HCT116 (cell line): ENCODE results near the gene CMPK1. TPM values are rescaled to one million over a fixed set of nuclear protein-coding genes. Genes with fewer than 3 reads are reported as not detected.

Source experiments
- ATAC-seq: fragments of 200-7000 bp; cut with Tn5 transposase; 2 replicates; pipeline ENCODE4 v1.9.1; 2020; ENCODE audit warnings: mild to moderate bottlenecking, moderate library complexity
- BruUV-seq: library from RNA; stranded (reverse); fragments of 400-500 nt; replicated peaks from 2 replicates; lab custom pipeline; 2021; lab: Mats Ljungman, UMichigan
- CTCF ChIA-PET: fragments of 300-600 bp; sonication (Branson Sonifier 250); formaldehyde crosslinking; loops from one replicate; lab custom pipeline; 2021; ENCODE audit warnings: antibody characterized with exemption; lab: Charles Lee
- POLR2A ChIA-PET: fragments of 300-600, 350-600 bp; sonication (Branson Sonifier 250); formaldehyde crosslinking; loops from one replicate; lab custom pipeline; 2021; ENCODE audit warnings: antibody characterized with exemption; lab: Charles Lee
- RAD21 ChIA-PET, 2 experiments: fragments of 300-600 bp; sonication (Branson Sonifier 250); formaldehyde crosslinking; loops; one replicate each; lab custom pipeline; 2023; ENCODE audit warnings: low total read pairs in 2 of 2; ENCODE audit not compliant: uncharacterized antibody in 2 of 2, unreplicated experiment in 2 of 2, low non-redundant PET in 1 of 2; lab: Charles Lee
- DNase-seq: peaks from one replicate; pipeline ENCODE4 v3.0.0-alpha.2; 2010; ENCODE audit warnings: low read depth, low spot score
- H2AFZ ChIP-seq: fragments of 200-600 bp; shearing (Covaris generic), sonication (generic); 2 replicates; pipeline ENCODE4 v1.6.1; 2017; ENCODE audit warnings: low read depth, mixed run types, mixed read lengths, antibody characterized with exemption, low read length; ENCODE audit not compliant: poor library complexity, severe bottlenecking
- H3K27ac ChIP-seq: 2 replicates; pipeline ENCODE4 v1.5.1; 2012; ENCODE audit warnings: low read depth, low read length
- H3K27me3 ChIP-seq: fragments of 200-600 bp; sonication (generic); 2 replicates; pipeline ENCODE4 v1.6.1; 2016; ENCODE audit warnings: mixed run types, low read length, mixed read lengths; ENCODE audit not compliant: insufficient read depth
- H3K36me3 ChIP-seq, 2 experiments: fragments of 200-500 bp in 1 of 2; fragments of 200-600 bp in 1 of 2; sonication (Bioruptor generic) in 1 of 2; sonication (generic) in 1 of 2; 2 replicates each; pipeline versions ENCODE4 v1.5.1 to v1.6.1; 2014 to 2016; ENCODE audit warnings: low read length in 2 of 2, inconsistent platforms in 1 of 2, mixed read lengths in 1 of 2, mixed run types in 1 of 2; ENCODE audit not compliant: insufficient read depth in 2 of 2, control insufficient read depth in 1 of 2
- H3K4me1 ChIP-seq, 2 experiments: fragments of 200-600 bp in 1 of 2; sonication (generic) in 1 of 2; 2 replicates each; pipeline versions ENCODE4 v1.5.1 to v1.6.1; 2012 to 2017; ENCODE audit warnings: low read length in 2 of 2, inconsistent platforms in 1 of 2, mild to moderate bottlenecking in 1 of 2, mixed read lengths in 1 of 2, mixed run types in 1 of 2, moderate library complexity in 1 of 2; ENCODE audit not compliant: insufficient read depth in 2 of 2, control insufficient read depth in 1 of 2
- H3K4me2 ChIP-seq: fragments of 200-600 bp; sonication (generic); 2 replicates; pipeline ENCODE4 v1.6.1; 2017; ENCODE audit warnings: mixed run types, low read length, mixed read lengths
- H3K4me3 ChIP-seq, 2 experiments: fragments of 200-600 bp in 1 of 2; sonication (generic) in 1 of 2; replicated peaks in 1 of 2; 2 replicates each; pipeline ENCODE4 v1.5.1; 2011 to 2016; ENCODE audit warnings: low read length in 2 of 2, control low read depth in 1 of 2, low read depth in 1 of 2, mild to moderate bottlenecking in 1 of 2, mixed read lengths in 1 of 2, mixed run types in 1 of 2
- H3K79me2 ChIP-seq: fragments of 200-600 bp; sonication (generic); 2 replicates; pipeline ENCODE4 v1.6.1; 2017; ENCODE audit warnings: mild to moderate bottlenecking, mixed run types, low read length, moderate library complexity, mixed read lengths; ENCODE audit not compliant: insufficient read depth
- H3K9ac ChIP-seq: fragments of 200-600 bp; sonication (generic); 2 replicates; pipeline ENCODE4 v1.6.1; 2016; ENCODE audit warnings: low read length, mixed read lengths
- H3K9me2 ChIP-seq: fragments of 200-600 bp; sonication (generic), shearing (Covaris generic); 2 replicates; pipeline ENCODE4 v1.6.1; 2017; ENCODE audit warnings: mixed run types, mild to moderate bottlenecking, moderate library complexity; ENCODE audit not compliant: insufficient read depth
- H3K9me3 ChIP-seq, 2 experiments: fragments of 200-500 bp in 1 of 2; fragments of 200-600 bp in 1 of 2; sonication (Bioruptor generic) in 1 of 2; sonication (generic) in 1 of 2; 2 replicates each; pipeline ENCODE4 v1.6.1; 2014 to 2017; ENCODE audit warnings: low read length in 2 of 2, mixed read lengths in 2 of 2, inconsistent platforms in 1 of 2, low read depth in 1 of 2, mild to moderate bottlenecking in 1 of 2, mixed run types in 1 of 2, moderate library complexity in 1 of 2; ENCODE audit not compliant: control insufficient read depth in 1 of 2, insufficient read depth in 1 of 2
- H4K20me1 ChIP-seq: fragments of 200-600 bp; sonication (generic), shearing (Covaris generic); 2 replicates; pipeline ENCODE4 v1.6.1; 2017; ENCODE audit warnings: mixed run types, mild to moderate bottlenecking, moderate library complexity; ENCODE audit not compliant: insufficient read depth
- EZH2 ChIP-seq: fragments of 200-600 bp; sonication (generic); IDR thresholded peaks from 2 replicates; pipeline ENCODE4 v1.6.1; 2017; ENCODE audit warnings: antibody characterized with exemption, mixed run types
- FOSL1 ChIP-seq: IDR thresholded peaks from 2 replicates; pipeline ENCODE4 v1.6.1; 2012; ENCODE audit warnings: low read depth
- JUND ChIP-seq: IDR thresholded peaks from 2 replicates; pipeline ENCODE4 v1.6.1; 2012
- POLR2A ChIP-seq: IDR thresholded peaks from 2 replicates; pipeline ENCODE4 v1.7.0; 2011; ENCODE audit warnings: borderline replicate concordance; ENCODE audit not compliant: insufficient read depth, insufficient read length; ENCODE audit errors: extremely low read depth
- RAD21 ChIP-seq: IDR thresholded peaks from 2 replicates; pipeline ENCODE4 v1.6.1; 2012; ENCODE audit warnings: low read depth, mild to moderate bottlenecking
- SRF ChIP-seq: IDR thresholded peaks from 2 replicates; pipeline ENCODE4 v1.6.1; 2012; ENCODE audit warnings: low read depth
- TCF7L2 ChIP-seq: IDR thresholded peaks from 2 replicates; pipeline ENCODE4 v1.7.0; 2011; ENCODE audit warnings: borderline replicate concordance, inconsistent platforms; ENCODE audit not compliant: insufficient read depth, insufficient read length; ENCODE audit errors: extremely low read depth
- YY1 ChIP-seq: IDR thresholded peaks from 2 replicates; pipeline ENCODE4 v1.6.1; 2011; ENCODE audit warnings: low read length, low read depth, moderate library complexity, mild to moderate bottlenecking; ENCODE audit not compliant: insufficient replicate concordance; ENCODE audit errors: extremely low read depth
- ZFX ChIP-seq: fragments of 450-650 bp; IDR thresholded peaks from 2 replicates; pipeline ENCODE4 v1.6.1; 2017
- ZNF274 ChIP-seq: fragments of 200-500 bp; sonication (Bioruptor generic); IDR thresholded peaks from 2 replicates; pipeline ENCODE4 v1.6.1; 2014; ENCODE audit warnings: mild to moderate bottlenecking, low read depth, low read length, inconsistent platforms
- intact Hi-C: fragments of 100-400 bp; cut with micrococcal nuclease; formaldehyde crosslinking; loops from 2 replicates; pipeline ENCODE4 v1.10.0; 2022
- total RNA-seq: library from RNA; stranded (reverse); gene quantifications from one replicate; pipeline ENCODE4 v1.2.1, GENCODE V29; 2021; ENCODE audit not compliant: unreplicated experiment
- TF ChIP-seq, protein P1 (sequence below): IDR thresholded peaks from 2 replicates; pipeline ENCODE4 v1.6.1; 2012
- TF ChIP-seq, protein P2 (sequence below): IDR thresholded peaks from 2 replicates; pipeline ENCODE4 v1.6.1; 2011; ENCODE audit warnings: mild to moderate bottlenecking, low read length, moderate library complexity; ENCODE audit not compliant: insufficient replicate concordance; ENCODE audit errors: extremely low read depth
- TF ChIP-seq, protein P3 (sequence below), 3 experiments: fragments of 200-600 bp in 1 of 3; sonication (generic) in 1 of 3; IDR thresholded peaks in 2 of 3; conservative IDR thresholded peaks in 1 of 3; 2 replicates each; pipeline ENCODE4 v1.5.1; 2012 to 2017; ENCODE audit warnings: low read depth in 2 of 3, low read length in 2 of 3, antibody characterized with exemption in 1 of 3, borderline replicate concordance in 1 of 3, control low read depth in 1 of 3, mild to moderate bottlenecking in 1 of 3, mixed read lengths in 1 of 3, mixed run types in 1 of 3, moderate library complexity in 1 of 3; ENCODE audit not compliant: insufficient read depth in 1 of 3

CMPK1 gene
- total RNA-seq, 1 experiment from 2014 or later = 78.4 TPM

DNA sequence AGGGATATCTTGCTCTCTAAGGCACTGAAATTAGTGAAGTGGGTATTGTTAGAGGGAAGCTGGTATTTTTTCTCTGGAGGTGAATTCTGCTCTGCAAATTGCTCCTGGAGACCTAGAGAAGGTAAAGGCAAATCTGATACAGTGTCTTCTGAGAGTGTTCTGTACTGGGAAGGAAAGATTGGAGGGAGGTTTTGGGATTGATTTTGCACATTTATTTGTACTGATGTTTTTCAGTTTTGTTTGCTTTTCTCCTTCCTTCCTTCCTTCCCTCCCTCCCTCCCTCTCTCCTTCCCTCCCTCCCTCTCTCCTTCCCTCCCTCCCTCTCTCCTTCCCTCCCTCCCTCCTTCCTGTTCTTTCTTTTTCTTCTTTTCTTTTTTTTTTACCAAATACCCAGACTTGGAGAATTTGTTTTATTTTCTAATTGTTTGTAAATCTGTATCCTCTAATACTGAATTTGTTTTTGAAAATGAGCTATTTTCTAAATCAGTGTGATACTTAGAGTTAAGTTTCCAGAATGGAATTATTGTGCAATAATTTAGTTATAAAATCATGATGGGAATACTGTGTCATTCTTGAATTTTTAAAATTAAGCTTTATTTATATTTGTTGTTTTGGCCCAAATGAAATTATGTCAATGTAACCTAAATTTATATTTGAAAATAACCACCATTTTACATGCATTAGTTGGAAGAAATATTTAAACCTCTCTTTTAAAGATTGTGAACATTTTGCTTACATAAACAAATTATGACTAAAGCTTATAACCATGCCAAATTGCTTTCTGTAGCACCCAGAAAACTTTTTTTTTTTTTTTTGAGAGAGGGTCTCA is 4.9 kb downstream of the CMPK1 start:
- ChIA-PET RAD21 (no interaction called here), CTCF (no interaction called here), POLR2A (no interaction called here)
- Histone ChIP-seq H3K4me1 (peaks cover 3 to 8% of the 10 kb centered on the region in 2 experiments; a peak in 2 of 4 replicates), H3K27me3 (no peaks in the 10 kb centered on the region), H3K9ac (no peak overlapping the region), H3K4me2 (no peak overlapping the region), H3K36me3 (no peaks in the 10 kb centered on the region), H3K4me3 (no peak overlapping the region), H3K9me2 (no peaks in the 10 kb centered on the region), H3K79me2 (peaks cover 70% of the 10 kb centered on the region), H3K9me3 (no peaks in the 10 kb centered on the region), H2AFZ (no peak overlapping the region), H3K27ac (no peak overlapping the region), H4K20me1 (no peaks in the 10 kb centered on the region)
- ATAC-seq = no peak
- TF ChIP-seq SRF (no peak), JUND (no peak), YY1 (no peak)
- TF ChIP-seq, protein P1, sequence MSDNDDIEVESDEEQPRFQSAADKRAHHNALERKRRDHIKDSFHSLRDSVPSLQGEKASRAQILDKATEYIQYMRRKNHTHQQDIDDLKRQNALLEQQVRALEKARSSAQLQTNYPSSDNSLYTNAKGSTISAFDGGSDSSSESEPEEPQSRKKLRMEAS = no peak
- intact Hi-C loops = no loop called here
- no peak for DNase-seq
- no TSS peak for BruUV-seq

DNA sequence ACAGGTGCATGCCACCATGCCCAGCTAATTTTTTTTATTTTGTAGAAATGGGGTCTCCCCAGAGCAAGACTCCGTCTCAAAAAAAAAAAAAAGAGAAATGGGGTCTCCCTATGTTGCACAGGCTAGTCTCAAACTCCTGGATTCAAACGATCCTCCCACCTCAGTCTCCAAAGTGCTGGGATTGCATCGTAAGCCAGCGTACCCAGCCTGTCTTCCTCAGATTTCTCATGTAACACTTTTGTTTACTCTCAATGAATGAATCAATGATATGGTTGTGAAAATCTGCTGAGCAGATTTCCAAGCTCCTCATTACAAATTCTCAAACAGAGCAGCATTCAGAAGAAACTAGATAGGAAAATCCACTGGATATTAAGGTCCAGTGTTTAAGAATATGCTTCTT is 6.6 kb downstream of the CMPK1 start:
- no peak overlapping the region for H3K27ac ChIP-seq
- H3K9ac ChIP-seq = no peak overlapping the region
- H3K36me3 ChIP-seq = no peaks in the 10 kb centered on the region
- CTCF ChIA-PET = interaction anchor here (0.7 kb wide), 1 partner anchor 282 kb away, joined by 4 read pairs; no protein-coding TSS in a partner anchor
- peaks cover under 1 to 2% of the 10 kb centered on the region in 2 experiments; a peak in 2 of 4 replicates for H3K4me1 ChIP-seq
- no TSS peak for BruUV-seq
- no peaks in the 10 kb centered on the region for H3K9me2 ChIP-seq
- H4K20me1 ChIP-seq = no peaks in the 10 kb centered on the region
- ATAC-seq (no peak), DNase-seq (no peak)
- no peak overlapping the region for H2AFZ ChIP-seq
- H3K79me2 ChIP-seq = peaks cover 72% of the 10 kb centered on the region
- no peaks in the 10 kb centered on the region for H3K27me3 ChIP-seq
- no peak overlapping the region for H3K4me2 ChIP-seq
- H3K9me3 ChIP-seq = no peaks in the 10 kb centered on the region
- POLR2A ChIA-PET = no interaction called here
- intact Hi-C loops = no loop called here
- no peak overlapping the region for H3K4me3 ChIP-seq
- RAD21 ChIA-PET = interaction anchor here in 1 of 2 experiments (0.7 kb wide), 1 partner anchor 927 kb away, joined by 3 read pairs; no protein-coding TSS in a partner anchor
- TF ChIP-seq RAD21 = no peak
- TF ChIP-seq YY1 = no peak
- no peak for TF ChIP-seq FOSL1
- TF ChIP-seq ZFX = no peak
- TF ChIP-seq EZH2 = no peak
- TF ChIP-seq TCF7L2 = no peak
- no peak for TF ChIP-seq POLR2A
- TF ChIP-seq, protein P2, sequence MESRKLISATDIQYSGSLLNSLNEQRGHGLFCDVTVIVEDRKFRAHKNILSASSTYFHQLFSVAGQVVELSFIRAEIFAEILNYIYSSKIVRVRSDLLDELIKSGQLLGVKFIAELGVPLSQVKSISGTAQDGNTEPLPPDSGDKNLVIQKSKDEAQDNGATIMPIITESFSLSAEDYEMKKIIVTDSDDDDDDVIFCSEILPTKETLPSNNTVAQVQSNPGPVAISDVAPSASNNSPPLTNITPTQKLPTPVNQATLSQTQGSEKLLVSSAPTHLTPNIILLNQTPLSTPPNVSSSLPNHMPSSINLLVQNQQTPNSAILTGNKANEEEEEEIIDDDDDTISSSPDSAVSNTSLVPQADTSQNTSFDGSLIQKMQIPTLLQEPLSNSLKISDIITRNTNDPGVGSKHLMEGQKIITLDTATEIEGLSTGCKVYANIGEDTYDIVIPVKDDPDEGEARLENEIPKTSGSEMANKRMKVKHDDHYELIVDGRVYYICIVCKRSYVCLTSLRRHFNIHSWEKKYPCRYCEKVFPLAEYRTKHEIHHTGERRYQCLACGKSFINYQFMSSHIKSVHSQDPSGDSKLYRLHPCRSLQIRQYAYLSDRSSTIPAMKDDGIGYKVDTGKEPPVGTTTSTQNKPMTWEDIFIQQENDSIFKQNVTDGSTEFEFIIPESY = no peak
- TF ChIP-seq, protein P3, sequence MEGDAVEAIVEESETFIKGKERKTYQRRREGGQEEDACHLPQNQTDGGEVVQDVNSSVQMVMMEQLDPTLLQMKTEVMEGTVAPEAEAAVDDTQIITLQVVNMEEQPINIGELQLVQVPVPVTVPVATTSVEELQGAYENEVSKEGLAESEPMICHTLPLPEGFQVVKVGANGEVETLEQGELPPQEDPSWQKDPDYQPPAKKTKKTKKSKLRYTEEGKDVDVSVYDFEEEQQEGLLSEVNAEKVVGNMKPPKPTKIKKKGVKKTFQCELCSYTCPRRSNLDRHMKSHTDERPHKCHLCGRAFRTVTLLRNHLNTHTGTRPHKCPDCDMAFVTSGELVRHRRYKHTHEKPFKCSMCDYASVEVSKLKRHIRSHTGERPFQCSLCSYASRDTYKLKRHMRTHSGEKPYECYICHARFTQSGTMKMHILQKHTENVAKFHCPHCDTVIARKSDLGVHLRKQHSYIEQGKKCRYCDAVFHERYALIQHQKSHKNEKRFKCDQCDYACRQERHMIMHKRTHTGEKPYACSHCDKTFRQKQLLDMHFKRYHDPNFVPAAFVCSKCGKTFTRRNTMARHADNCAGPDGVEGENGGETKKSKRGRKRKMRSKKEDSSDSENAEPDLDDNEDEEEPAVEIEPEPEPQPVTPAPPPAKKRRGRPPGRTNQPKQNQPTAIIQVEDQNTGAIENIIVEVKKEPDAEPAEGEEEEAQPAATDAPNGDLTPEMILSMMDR (IDR thresholded peaks at IDR 0.05 in 2 of 3, conservative IDR thresholded peaks at IDR 0.05 in 1 of 3; ENCODE audit: borderline replicate concordance in 1 of 3, insufficient read depth in 1 of 3, low read depth in 2 of 3, low read length in 2 of 3) = no peak
- TF ChIP-seq ZNF274 = no peak
